HuH-7.5 (cell line): ENCODE data around the gene HS1BP3.
A peak's percentile ranks its signal among the peaks of the same experiment; 100 is the strongest.

Experiments
- DNase-seq: peaks from one replicate; pipeline ENCODE4 v3.0.0; 2011; ENCODE audit warnings: low spot score

The HS1BP3 gene

GRCh38 chr2:20599001-20599600 lies 51.8 kb downstream of the HS1BP3 start:
- no peak for DNase-seq

GRCh38 chr2:20597860-20598183 lies 53.1 kb downstream of the HS1BP3 start:
- DNase-seq, result no peak

- no peak for DNase-seq
These were observed 53.7 kb downstream of the HS1BP3 start for GRCh38 chr2:20596973-20597859.

- DNase-seq, result no peak
These were observed 54.5 kb downstream of the HS1BP3 start for GRCh38 chr2:20596193-20596972.

- no peak for DNase-seq
These were observed 55.3 kb downstream of the HS1BP3 start for GRCh38 chr2:20595439-20596192.

GRCh38 chr2:20594957-20595356 lies 55.9 kb downstream of the HS1BP3 start:
- no peak for DNase-seq

- no peak for DNase-seq
These were observed 56.7 kb downstream of the HS1BP3 start for GRCh38 chr2:20594048-20594750.

GRCh38 chr2:20593072-20594034 lies 57.5 kb downstream of the HS1BP3 start:
- DNase-seq, result peak; percentile 81

- DNase-seq, result no peak
These were observed 58.5 kb downstream of the HS1BP3 start for GRCh38 chr2:20592106-20593071.

- DNase-seq, result no peak
These were observed 60.0 kb downstream of the HS1BP3 start for GRCh38 chr2:20590704-20591515.

- no peak for DNase-seq
These were observed 60.8 kb downstream of the HS1BP3 start for GRCh38 chr2:20589975-20590703.

GRCh38 chr2:20588918-20589871 lies 61.7 kb downstream of the HS1BP3 start:
- DNase-seq, result no peak

- DNase-seq, result no peak
These were observed 64.9 kb downstream of the HS1BP3 start for GRCh38 chr2:20585710-20586594.

GRCh38 chr2:20585359-20585709 lies 65.6 kb downstream of the HS1BP3 start:
- DNase-seq, result no peak
